HTERT RPE-1 (cell line): ENCODE results near the gene FNDC1.
"Not testable (repeated sequence)": the region's sequence is repeated elsewhere in the genome, so short reads cannot be mapped to it uniquely, and the experiment has no call there.

Experiments used
- in situ Hi-C: fragments of 300-500 bp; cut with MboI; formaldehyde crosslinking; loops from 4 replicates; pipeline ENCODE4 v1.14.3; 2020; ENCODE audit warnings: low sequenced_read_pairs

The FNDC1 gene

GRCh38 chr6:159169193-159169555, at the start of gene FNDC1:
FNDC1 (plus strand) TSS chr6:159169400; CDS start chr6:159169597, 197 bp downstream.
- in situ Hi-C loops: no loop called here

DNA sequence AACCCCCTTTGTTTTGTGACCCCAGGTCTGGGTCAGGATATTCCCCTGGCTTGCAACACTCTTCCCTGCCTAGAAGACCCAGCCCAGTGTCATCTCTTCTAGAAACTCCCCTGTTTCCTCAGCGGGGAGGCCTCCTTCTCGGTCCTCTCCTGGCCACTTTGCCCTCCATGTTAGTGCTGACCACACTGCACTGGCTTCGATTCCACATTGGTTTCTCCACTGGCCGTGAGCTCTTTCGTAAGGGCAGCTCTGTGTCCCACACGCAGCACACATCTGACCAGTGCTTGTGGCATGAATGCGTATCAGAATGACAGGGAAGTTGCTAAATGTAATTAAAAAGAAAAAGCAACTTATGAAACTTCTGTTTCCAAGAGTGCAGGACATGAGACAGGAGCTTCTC, 49.4 kb upstream of the FNDC1 start:
- in situ Hi-C loops: no loop called here

DNA sequence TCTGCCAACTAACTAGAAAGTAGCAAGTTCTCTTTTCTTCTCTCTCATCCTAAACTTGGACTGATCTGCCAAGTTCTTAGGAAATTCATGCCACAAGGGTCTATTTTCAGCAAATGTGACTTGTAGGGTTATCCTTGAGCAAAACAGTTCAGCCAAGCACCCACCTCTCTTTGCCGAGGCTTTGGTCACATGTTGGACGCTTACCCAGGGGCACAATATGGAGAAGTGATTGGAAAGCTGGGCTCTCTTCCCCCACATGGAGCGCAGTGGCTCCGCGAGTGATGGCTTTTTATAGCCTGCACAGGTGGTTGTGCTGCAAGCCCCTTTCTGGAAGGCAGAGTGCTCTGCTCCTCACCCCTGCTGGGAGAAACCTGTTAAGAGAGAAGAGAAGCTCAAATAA, 47.7 kb upstream of the FNDC1 start:
- in situ Hi-C loops: no loop called here

DNA sequence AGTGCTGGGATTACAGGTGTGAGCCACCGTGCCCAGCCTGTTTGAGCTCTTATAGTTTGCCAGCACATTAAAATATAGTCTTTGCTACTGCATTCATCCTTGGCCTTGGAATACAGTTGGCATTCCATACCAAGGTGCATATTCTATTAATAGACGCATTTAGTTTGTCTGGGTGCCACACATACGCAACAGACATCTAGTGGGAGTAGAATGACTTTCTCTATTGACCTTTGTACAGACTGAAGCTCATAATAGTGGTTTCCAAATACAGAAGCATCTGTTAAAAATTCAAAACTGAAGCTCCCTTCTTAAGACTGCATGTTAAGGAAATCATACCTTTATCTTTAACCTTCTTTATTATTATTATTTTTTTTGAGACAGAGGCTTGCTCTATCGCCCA, 46.7 kb upstream of the FNDC1 start:
- in situ Hi-C loops: no loop called here

DNA sequence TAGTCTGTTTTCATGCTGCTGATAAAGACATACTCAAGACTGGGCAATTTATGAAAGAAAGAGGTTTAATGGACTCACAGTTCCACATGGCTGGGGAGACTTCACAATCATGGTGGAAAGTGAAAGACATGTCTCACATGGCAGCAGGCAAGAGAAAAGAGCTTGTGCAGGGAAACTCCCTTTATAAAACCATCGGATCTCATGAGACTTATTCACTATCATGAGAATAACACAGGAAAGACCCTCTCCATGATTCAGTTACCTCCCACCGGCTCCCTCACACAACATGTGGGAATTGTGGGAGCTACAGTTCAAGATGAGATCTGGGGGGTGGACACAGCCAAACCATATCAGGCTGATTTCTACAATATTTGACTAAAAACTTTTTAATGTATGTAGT, 45.4 kb upstream of the FNDC1 start:
- in situ Hi-C loops: not testable (repeated sequence)

DNA sequence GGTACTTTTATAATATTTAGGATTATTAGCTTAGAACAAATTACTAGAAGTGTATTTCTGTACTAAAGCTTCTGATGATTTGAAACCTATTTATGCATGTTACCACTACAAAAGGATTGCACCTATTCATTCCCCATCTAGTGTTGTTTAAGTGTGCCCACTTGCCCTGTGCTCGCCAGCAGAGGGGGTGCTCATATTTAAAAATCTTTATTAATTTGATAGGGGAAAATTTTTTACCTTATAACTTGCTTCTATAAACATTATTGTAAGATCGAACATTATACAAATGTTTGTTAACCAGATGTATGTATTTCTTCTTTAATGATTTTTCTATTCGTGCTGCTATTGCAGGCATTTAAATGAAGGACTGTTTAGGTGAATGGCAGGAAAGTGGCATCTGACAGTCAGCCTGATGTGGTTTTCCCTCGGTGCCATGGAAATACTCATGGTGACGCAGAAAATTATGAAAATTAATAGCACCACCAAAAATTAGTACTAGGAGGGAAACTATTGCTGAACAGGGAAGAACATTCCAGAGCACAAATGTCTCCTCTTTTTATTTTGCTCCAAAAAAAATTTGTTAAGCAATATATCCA, 44.1 kb upstream of the FNDC1 start:
- in situ Hi-C loops: no loop called here

DNA sequence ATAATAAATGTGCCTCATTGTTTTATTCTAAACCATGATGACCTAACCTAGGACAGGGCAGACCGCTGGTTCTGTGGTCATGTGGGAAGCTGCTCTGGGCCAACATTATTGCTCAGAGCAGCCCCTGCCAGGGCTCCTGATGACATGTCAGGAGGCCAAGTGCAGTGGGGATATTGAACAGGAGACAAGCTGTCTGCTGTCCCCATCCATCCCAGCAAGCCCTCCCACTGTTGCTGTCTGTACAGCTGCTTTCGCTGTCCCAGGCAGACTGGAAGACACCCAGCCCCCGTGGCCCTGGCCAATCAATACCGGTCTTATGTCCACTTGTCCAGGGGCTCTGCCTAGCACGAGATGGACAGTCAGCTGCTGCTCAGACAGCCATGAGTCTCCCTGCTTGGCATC, 43.2 kb upstream of the FNDC1 start:
- in situ Hi-C loops: no loop called here

DNA sequence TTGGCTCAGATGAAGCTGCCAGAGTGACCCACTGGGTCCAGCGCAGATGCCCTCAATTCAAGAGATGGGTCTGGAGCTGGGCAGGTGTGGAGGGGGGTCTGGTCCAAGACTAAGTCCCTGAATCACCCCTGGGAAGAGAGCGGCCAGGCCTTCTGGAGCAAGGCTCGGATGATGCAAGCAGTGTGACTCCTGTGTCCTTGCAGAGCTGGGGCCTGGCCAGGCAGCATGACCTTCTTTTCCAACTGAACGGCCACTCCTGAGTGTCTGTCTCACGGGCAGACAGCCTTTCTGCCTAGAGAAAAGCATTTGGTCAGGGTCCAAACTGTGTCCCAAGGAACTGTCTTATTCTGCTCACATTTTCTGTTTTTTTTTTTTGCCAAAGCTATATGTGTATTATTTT, 42.6 kb upstream of the FNDC1 start:
- in situ Hi-C loops: no loop called here

DNA sequence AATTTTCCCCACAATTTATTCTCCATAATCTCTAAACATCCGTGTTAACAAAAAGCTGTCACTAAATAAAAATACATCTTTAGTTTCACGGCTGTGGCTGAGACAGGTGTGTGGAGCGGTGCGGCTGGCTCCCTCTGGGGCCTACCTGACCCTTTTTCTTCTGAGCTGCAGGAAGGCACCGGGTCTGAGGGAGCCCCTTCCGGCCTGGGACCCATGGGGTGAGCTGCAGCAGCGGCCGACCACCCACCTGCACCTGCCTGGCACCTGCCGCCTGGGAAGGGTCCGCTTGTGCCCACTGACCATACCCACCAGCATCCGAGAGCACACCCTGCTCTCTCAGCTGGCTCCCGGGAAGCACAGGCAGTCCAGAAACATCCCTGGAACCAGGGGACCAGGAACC, 41.5 kb upstream of the FNDC1 start:
- in situ Hi-C loops: no loop called here

DNA sequence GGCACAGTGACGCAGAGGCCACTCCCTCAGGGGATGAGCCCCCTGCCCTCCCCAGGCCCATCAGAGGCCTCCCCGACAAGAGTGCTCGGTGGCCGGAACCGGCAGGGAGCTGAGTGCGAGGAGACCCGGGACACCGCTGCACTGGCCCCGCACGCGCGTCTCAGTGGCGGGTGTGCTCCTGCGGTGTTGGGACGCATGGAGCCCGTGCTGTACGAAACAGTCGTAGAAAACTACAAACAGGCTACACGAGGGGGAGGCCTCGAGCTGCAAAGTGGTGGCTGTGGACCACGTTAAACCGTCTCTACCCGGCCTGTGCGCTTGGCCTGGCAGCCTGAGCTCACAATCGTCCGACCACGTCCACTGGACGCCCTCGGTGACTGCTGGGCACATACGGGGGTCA, 40.2 kb upstream of the FNDC1 start:
- in situ Hi-C loops: no loop called here

DNA sequence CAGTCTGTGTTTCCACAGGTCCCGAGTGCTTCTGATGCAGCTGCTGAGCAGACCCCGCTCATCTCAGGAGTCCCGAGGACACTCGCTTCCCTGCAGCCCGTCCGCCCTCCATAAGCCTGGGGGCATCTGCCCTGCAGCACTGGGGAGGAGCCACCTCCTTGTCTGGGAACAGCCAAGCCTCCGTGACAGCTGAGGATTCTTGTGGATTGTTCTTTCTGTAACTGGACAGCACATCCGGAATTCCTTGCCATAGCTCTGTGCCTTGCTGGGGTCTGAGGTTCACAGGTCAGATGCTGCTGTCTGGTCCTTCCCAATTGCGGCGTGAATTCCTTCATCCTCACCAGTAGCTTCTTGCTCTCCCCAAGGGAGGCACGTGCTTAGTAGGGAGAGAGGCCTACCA, 38.4 kb upstream of the FNDC1 start:
- in situ Hi-C loops: no loop called here

DNA sequence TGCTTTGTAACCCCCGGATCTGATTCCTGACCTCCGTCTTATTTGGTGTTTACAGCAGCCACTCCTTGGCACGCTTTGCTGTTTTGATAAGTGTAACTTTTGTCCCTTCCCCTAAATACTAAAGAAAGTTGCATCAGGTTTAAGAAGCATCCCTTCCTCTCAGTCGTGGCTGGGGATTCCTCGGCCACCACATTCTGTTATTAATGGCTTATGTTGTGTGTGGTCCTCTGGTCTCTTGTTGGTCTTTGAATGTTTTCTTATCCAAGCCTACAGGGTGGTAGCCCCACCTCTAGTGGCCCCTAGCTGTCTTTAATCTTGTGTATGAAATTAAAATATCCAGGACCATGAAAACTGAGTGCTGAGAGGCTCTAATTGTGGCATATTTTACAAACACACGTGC, 37.5 kb upstream of the FNDC1 start:
- in situ Hi-C loops: no loop called here

DNA sequence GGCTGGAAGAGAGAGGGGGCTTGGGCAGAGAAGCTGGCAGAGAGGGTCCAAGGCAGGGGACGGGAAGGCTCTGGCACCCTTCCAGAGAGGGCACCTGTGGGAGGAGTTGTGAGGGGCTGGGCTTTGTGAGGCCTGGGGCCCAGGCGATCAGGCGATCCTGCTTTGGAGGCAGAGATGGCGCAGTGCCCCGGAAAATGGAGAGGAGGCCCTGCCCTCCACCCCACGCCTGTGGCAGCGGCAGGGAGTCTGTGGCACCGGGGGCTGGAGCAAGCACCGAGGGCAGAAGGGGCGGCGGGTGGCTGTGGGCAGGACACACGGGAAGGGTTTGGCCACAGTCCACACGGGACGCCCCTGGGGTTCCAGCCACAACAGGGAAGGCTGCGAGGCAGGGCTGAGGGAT, 36.5 kb upstream of the FNDC1 start:
- in situ Hi-C loops: no loop called here

- in situ Hi-C loops: no loop called here
Observed at GRCh38 chr6:159134701-159135364, 34.4 kb upstream of the FNDC1 start.

GRCh38 chr6:159137676-159138075, 31.5 kb upstream of the FNDC1 start:
- in situ Hi-C loops: no loop called here

DNA sequence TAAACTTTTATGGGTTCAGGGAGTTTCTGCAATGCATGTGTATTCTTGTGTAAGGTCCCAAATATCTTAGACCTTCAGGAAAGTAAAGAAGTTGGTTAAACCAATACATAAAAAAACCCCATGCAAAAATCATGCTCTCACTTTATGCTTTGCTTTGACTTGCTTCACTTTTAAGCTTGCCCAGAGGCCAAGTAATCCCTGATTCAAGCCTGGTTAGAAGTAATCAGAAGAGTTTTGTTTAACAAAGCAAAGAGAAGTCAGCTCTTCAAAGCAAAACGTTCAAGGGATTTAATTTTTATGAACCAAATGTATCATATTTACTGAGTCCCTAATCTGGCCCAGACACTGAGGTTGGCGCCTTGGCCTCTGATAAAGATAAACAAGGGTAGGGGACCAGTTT, 26.7 kb upstream of the FNDC1 start:
- in situ Hi-C loops: no loop called here

DNA sequence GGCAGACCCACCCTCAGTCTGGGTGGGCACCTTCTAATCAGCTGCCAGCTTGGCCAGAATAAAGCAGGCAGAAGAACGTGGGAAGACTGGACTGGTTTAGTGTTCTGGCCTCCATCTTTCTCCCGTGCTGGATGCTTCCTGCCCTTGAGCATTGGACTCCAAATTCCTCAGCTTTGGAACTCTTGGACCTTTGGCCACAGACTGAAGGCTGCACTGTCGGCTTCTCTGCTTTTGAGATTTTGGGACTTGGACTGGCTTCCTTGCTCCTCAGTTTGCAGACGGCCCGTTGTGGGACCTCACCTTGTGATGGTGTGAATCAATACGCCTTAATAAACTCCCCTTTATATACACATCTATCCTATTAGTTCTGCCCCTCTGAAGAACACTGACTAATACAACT, 20.6 kb upstream of the FNDC1 start:
- in situ Hi-C loops: no loop called here

- in situ Hi-C loops: no loop called here
Observed at GRCh38 chr6:159149641-159150040, 19.6 kb upstream of the FNDC1 start.

GRCh38 chr6:159151266-159151855, 17.8 kb upstream of the FNDC1 start:
- in situ Hi-C loops: no loop called here

- in situ Hi-C loops: no loop called here
Observed at GRCh38 chr6:159152041-159152440, 17.2 kb upstream of the FNDC1 start.

DNA sequence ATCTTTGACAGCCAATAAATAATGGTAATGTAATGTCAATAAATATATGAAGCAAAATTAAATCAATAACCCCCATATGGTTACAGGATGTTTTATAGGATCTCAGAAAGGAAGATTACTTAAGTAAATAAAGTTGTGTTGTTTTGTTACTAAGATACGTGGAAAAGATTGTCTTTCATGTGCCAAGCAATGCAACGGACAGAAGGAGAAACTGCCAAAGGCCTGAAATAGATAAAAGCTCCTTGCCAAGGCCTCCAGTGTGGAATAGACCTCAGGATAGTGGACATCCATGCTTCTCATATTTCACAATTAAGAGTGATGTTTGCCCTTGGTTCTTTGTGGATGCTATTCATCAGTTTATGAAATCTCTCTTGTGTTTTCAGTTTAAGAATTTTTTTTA, 16.4 kb upstream of the FNDC1 start:
- in situ Hi-C loops: no loop called here

DNA sequence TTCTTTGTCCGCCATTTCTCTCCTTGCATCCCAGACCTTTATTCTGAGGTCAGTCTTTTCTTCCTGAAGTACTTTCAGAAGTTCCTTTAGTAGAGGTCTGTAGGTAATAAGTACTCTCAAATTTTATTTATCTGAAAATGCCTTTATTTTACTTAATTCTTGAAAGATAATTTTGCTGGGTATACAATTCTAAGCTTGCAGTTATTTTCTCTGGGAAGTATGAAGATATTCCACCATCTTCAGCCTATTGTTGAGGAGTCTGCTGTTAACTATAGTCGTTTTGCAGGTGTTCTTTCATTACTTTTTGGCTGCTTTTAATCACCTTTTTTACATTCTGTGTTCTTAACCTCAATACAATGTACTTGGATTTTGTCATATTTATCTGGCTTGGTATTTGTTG, 13.5 kb upstream of the FNDC1 start:
- in situ Hi-C loops: no loop called here

- in situ Hi-C loops: no loop called here
Observed at GRCh38 chr6:159156089-159156488, 13.1 kb upstream of the FNDC1 start.
